Fibroblast of gingiva (primary cell): ENCODE data around the gene MT4.

ENCODE experiments used
- DNase-seq: peaks from one replicate; pipeline ENCODE4 v3.0.0-alpha.2; 2011; ENCODE audit warnings: low read depth

The MT4 gene

DNA sequence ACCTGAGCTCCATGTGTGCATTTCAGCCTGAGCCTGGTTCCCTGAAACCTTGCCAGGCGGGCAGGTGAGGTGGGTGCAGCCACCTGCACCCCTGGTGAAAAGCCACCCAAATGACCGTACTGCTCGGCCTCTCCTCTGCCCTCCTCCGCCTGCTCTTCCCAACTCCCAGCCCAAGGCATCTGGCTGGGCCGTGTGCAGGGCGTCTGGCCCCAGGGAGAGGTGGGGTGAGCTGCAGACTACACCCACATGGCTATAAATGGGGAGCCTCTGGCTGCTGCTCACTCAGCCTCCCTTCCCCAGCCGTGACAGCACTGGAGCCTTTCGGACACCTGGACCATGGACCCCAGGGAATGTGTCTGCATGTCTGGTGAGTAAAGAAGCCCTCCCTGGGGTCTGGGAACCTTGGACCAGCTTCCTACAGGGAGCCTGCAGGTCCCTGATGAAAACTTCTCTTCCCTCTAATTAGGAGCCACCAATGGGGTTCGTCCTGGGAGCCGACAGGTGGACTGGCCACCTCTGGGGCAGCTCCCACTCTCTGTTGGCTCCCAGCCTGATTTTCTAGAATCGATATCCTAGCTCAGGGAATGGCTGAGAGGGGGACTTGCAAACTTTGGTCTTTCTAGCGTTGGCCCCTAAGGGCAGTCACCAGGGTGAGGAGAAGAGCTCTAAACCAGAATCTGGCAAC, at the start of gene MT4:
TSS of gene MT4 (plus strand) at position 281 of the 685 bp plus-strand sequence. CDS start at position 337, 56 bp downstream.
- no peak for DNase-seq

GRCh38 chr16:56515665-56516064, 49.2 kb upstream of the MT4 start:
- no peak for DNase-seq

- DNase-seq: no peak
These were observed 47.7 kb upstream of the MT4 start for GRCh38 chr16:56517206-56517605.

DNA sequence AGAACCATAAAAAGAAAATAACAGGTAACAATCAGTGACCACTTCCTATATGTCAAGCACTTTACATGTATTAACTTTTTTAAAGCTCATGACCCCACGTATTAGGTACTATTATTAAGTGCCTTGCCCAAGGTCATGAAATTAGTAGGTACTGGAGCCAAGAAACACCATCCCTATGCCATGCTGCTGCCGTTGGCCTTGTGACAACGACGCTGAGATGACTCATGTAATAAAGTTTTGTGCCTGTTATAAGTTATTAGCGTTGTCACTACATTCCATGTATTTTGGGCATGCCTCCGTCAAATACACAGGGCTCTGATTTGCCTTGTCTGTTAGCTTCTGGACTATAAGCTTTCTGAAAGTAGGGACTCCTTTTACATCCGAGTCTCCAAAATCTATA, 46.4 kb upstream of the MT4 start:
- DNase-seq: no peak

- peak; percentile 77 for DNase-seq
These were observed 45.2 kb upstream of the MT4 start, which contains the start of gene BBS2 for GRCh38 chr16:56519459-56520250. Gene BBS2, minus strand, starts transcription at chr16:56520024. Its CDS starts 162 bp downstream, at chr16:56519862.

DNA sequence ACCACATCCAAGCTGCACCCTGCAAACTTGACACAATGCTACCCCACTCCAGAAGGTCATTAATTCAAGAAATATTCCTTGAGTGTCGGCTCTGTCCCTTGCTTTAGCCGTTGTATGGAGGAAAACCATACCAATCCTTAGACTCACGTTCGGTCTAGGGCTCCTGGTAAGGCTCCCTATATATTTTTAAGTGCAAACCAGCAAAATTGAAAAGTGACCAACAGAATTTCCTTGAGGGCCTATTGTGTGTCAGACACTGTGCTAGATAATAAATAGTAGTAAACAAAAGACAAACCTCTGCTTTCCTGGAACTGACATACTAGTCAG, 44.7 kb upstream of the MT4 start:
- DNase-seq: no peak

GRCh38 chr16:56525236-56525635, 39.6 kb upstream of the MT4 start:
- DNase-seq: peak; percentile 54

GRCh38 chr16:56530872-56531271, 34.0 kb upstream of the MT4 start:
- DNase-seq: no peak

DNA sequence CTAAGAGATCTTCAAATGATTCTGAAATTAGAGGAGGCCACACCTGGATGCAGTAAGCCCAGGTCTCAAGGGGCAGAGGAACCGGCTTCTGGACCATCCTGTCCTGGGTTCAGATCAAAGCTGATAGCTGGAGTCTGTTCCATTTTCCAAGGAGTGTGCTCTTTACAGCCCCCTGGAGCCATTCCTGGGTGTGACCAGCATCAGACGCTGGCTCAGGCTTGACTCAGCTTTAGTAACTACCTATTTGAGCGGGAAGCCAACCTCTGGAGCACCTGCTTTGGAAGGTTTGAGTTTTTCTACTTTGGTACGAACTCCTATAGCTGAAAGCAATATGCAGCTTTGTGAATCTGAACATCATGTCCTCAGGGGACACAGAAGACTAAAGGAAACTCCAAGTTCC, 32.2 kb upstream of the MT4 start:
- no peak for DNase-seq

DNA sequence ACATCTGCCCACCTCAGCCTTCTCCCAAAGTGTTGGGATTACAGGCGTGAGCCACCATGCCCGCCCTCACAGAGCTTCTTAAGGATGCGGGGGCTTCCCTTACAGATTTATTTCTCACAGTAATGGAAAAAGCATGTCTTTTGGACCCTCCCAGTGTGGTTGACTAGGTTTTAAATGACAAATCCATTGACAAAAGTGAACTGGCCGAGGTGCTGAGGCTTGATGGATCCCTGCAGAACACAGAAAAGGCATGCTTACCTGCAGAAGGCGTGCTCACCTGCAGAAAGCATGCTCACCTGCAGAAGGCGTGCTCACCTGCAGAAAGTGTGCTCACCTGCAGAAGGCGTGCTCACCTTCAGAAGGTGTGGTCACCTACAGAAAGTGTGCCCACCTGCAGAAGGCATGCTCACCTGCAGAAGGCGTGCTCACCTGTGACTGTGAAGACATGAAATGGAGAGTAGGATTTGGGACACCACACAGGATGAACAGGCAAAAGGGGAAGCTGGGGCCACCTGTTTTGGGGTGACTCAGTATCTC, 30.0 kb upstream of the MT4 start:
- DNase-seq: no peak

DNA sequence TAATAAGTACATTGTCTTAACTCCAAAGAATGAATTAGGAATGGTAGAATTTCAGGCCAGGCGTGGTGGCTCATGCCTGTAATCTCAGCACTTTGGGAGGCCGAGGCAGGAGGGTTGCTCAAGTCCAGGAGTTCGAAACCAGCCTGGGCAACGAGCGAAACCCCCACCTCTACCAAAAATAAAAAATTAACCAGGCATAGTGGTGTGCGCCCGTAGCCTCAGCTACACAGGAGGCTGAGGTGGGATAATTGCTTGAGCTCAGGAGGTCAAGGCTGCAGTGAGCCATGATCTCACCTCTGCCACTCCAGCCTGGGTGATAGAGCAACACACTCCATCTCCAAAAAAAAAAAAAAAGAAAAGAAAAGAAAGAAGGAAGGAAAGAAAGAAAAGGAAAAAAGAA, 26.5 kb upstream of the MT4 start:
- DNase-seq: no peak

DNA sequence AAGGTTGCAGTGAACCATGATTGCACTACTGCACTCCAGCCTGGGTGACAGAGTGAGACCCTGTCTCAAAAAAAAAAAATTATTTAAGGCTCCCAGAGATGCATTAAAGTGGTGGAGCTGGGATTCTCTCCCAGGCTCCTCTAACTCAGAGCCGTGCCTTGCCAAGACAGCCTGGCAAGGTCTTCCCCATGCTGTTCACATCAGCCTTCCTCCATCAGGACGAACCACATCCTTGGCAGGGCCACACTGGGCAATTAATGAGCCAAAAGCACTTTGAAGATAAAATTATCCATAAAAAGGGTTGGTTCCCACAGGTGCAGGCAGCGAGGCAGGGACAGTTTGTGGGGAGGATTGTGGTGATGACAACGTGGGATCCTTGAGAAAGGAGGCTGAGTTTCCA, 25.2 kb upstream of the MT4 start:
- DNase-seq: no peak

GRCh38 chr16:56542039-56542438, 22.8 kb upstream of the MT4 start:
- DNase-seq: no peak

DNA sequence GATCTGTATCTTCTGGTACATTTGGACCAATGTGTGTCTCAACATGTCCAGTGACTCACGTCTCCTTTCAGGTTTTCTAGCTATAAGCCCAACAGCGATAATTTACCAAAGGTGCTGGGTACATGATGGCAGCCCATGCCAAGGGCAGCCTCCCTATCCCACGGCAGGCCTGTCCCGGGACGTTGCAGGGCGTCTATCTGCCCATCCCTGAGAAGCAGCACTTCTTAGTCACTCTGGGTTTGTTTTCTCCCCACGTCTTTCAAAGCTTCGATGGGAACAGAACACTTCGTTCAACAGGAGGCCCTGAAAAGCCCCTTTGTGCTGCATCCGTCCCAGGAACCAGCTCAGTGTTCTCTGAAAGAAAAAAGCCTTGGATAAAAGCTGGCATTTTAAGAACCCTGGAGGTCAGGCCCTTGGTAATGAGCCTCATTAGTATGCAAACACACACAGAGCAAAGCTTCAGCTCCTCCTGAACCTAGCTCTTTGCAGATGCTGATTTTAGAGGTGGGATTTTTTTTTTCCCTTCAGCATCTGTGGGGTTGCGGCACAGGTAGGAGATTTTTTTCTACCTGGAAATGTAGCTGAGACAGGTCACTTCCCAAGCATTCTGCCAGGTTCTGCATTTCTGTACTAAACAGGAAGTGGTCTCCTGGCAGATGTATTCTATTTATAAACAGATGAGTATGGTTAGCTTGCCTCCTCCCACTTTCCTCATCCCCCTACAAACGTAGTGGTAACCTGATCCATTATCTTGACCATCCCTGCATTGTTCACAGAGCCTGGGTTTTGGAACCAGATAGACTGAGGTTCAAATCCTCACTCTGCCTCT, 17.5 kb upstream of the MT4 start:
- peak; percentile 47 for DNase-seq

DNA sequence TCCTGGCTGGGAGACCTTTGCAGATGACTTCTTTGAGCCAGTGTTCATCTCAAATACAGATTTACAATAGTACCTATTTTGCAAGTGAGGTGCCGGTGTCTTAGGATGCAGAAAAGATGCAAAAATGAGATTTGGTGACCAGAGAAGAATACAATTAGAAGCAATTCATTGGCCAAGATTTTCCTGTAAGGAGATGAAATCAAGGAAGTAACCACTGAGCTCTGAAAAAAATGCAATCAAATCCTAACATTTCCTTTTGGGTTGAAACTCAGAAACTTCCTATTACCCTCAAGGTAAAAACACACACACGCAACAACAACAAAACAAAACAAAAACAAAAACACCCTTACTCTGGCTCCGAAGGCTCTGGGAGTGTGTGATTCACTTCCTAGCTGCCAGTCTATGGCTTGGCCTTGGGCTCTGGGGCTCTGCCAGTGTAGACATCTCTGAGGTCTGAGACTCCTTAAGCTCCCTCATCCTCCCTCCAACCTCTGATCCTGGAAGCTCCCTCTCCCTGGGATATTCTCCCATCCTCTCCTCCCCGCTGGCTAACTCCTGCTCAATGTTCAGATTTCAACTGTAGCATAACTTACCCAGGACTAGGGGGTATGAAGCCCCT, 16.8 kb upstream of the MT4 start:
- DNase-seq: no peak

DNA sequence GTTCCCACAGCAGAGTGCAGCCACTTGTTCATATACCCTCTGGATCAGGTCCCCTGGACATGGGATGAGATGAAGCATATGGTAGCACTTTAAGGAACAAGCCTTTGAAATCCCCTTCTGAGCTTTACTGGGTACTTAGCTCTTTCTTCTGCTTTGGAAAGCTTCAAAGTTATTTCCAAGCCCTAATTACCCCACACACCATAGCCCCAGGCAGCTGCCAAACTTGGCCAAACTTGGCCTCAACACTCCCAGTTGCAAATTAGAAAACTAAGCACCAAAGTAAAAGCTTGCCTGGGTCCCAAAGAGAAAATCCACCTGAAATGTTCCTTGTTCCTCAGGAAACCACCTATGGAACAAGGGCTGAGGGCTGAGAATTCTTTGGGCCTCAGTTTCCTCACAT, 15.7 kb upstream of the MT4 start:
- DNase-seq: no peak

- no peak for DNase-seq
These were observed 15.0 kb upstream of the MT4 start for GRCh38 chr16:56549744-56550385.

DNA sequence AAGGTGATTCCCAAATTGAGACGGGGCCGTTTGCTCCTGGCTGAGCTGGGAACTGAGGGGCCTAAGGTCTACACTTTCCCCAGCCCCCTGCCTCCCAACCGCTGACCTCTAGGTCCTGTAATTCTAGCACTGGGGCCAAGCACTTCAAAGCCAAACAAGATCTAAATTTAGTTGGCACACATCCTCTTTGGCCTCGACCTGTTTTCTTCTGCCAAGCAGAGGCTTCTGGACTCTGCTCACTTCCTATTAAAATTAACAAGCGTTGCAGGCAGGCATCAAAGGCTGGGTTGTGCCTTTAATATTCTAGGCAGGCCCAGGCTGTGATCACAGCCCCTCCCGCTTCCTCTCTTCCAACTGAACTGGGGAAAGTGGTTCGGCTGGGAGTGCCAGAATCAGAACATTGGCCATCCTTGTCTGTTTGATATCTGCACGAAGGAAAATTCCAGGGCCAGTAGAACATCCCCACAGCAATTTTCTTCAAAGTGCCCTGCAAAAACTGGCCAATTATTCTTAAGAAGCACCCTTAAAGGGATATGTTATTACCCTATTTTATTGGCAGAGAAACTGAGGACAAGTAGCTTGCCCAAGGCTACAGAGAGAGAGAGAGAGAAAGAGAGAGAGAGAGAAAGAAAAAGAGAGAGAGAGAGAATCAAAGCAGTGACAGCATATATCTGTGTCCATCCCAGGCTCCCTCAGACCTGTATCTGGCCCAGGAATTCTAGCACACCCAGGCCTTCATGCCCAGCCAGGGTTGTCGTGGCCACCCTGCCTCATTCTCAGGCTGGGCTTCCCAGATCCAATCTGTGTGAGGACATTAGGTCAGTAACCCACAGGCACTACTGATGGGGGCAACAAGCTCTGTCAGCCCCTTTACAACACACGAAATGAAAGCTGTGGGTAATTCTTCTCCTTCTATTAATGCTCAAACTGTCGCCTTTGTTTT, 12.8 kb upstream of the MT4 start:
- DNase-seq: no peak

GRCh38 chr16:56554441-56554840, 10.4 kb upstream of the MT4 start:
- DNase-seq: no peak

DNA sequence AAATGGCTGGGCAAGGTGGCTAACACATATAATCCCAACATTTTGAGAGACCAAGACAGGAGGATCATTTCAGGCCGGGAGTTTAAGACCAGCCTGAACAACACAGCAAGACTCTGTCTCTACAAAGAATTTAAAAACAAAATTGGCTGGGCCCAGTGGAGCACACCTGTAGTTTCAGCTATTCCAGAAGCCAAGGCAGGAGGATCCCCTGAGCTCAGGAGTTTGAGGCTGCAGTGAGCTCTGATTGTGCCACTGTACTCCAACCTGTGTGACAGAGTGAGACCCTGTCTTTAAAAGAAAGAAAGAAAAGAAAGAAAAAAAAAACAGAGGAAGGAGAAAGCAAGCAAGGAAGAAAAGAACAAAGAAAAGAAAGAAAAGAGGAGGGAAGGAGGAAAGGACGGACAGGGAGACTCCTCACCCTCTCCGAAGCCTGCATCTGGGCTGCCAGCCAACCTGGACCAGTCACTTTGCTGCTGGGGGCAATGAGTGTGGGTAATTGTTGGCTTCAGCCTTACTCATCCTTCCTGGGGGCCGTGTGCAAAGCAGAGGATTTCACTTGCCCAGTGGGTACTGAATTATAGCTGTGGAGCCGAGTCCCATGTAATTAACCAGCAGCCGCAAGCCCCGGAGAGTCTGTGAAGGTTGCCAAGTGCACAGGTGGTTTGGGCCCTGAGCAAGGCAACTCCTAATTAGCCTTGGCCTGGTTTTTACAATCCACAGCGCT, 6.7 kb upstream of the MT4 start:
- DNase-seq: peak; percentile 49
